H9 (cell line): ENCODE results near the gene GIMAP6. TPM values are rescaled to one million over a fixed set of nuclear protein-coding genes. Genes with fewer than 3 reads are reported as not detected.

Experiments
- DNase-seq: peaks from one replicate; pipeline ENCODE4 v3.0.0-alpha.2; 2017
- H2AFZ ChIP-seq: one replicate; pipeline ENCODE4 v1.6.1; 2013; ENCODE audit warnings: mild to moderate bottlenecking, low read length, control low read depth, moderate library complexity
- H2AK5ac ChIP-seq: 2 replicates; pipeline ENCODE4 v1.6.1; 2013; ENCODE audit warnings: low read length, control low read depth, mixed read lengths; ENCODE audit not compliant: insufficient read length
- H2BK120ac ChIP-seq: one replicate; pipeline ENCODE4 v1.6.1; 2013; ENCODE audit warnings: low read depth, mild to moderate bottlenecking, low read length, control low read depth, inconsistent platforms; ENCODE audit not compliant: poor library complexity, severe bottlenecking
- H2BK12ac ChIP-seq: 2 replicates; pipeline ENCODE4 v1.6.1; 2013; ENCODE audit warnings: low read length, control low read depth, mixed read lengths, low read depth; ENCODE audit not compliant: insufficient read length
- H2BK15ac ChIP-seq: 2 replicates; pipeline ENCODE4 v1.6.1; 2013; ENCODE audit warnings: low read depth, low read length, control low read depth
- H2BK20ac ChIP-seq: one replicate; pipeline ENCODE4 v1.6.1; 2013; ENCODE audit warnings: low read depth, mild to moderate bottlenecking, low read length, control low read depth, inconsistent platforms; ENCODE audit not compliant: poor library complexity, severe bottlenecking
- H2BK5ac ChIP-seq: 2 replicates; pipeline ENCODE4 v1.6.1; 2013; ENCODE audit warnings: low read length, control low read depth, mixed read lengths; ENCODE audit not compliant: insufficient read length
- H3K14ac ChIP-seq: 2 replicates; pipeline ENCODE4 v1.6.1; 2013; ENCODE audit warnings: low read length, control low read depth; ENCODE audit not compliant: insufficient read depth
- H3K18ac ChIP-seq: 2 replicates; pipeline ENCODE4 v1.6.1; 2013; ENCODE audit warnings: low read depth, mild to moderate bottlenecking, mixed read lengths, low read length, control low read depth; ENCODE audit not compliant: insufficient read length
- H3K23ac ChIP-seq: 2 replicates; pipeline ENCODE4 v1.6.1; 2013; ENCODE audit warnings: low read length, control low read depth, mixed read lengths, low read depth; ENCODE audit not compliant: insufficient read length
- H3K23me2 ChIP-seq: 2 replicates; pipeline ENCODE4 v1.6.1; 2013; ENCODE audit warnings: low read depth, mild to moderate bottlenecking, mixed read lengths, low read length, control low read depth; ENCODE audit not compliant: insufficient read length, poor library complexity, severe bottlenecking
- H3K27ac ChIP-seq: 2 replicates; pipeline ENCODE4 v1.5.1; 2013; ENCODE audit warnings: low read length, control low read depth, mixed read lengths, low read depth; ENCODE audit not compliant: insufficient read length
- H3K27me3 ChIP-seq: 2 replicates; pipeline ENCODE4 v1.6.1; 2013; ENCODE audit warnings: low read length, control low read depth, inconsistent platforms; ENCODE audit not compliant: insufficient read depth
- H3K4ac ChIP-seq: 2 replicates; pipeline ENCODE4 v1.6.1; 2013; ENCODE audit warnings: low read depth, mild to moderate bottlenecking, control low read depth, inconsistent platforms, low read length, moderate library complexity
- H3K4me1 ChIP-seq: 2 replicates; pipeline ENCODE4 v1.6.1; 2013; ENCODE audit warnings: low read length, control low read depth, inconsistent platforms; ENCODE audit not compliant: insufficient read depth
- H3K4me2 ChIP-seq: 2 replicates; pipeline ENCODE4 v1.6.1; 2013; ENCODE audit warnings: low read length, control low read depth, mixed read lengths; ENCODE audit not compliant: insufficient read length, insufficient read depth
- H3K56ac ChIP-seq: 2 replicates; pipeline ENCODE4 v1.6.1; 2013; ENCODE audit warnings: low read depth, mild to moderate bottlenecking, mixed read lengths, low read length, control low read depth; ENCODE audit not compliant: insufficient read length
- H3K79me1 ChIP-seq: 2 replicates; pipeline ENCODE4 v1.6.1; 2013; ENCODE audit warnings: low read depth, mild to moderate bottlenecking, moderate library complexity, low read length, control low read depth, inconsistent platforms; ENCODE audit not compliant: insufficient read depth, poor library complexity, severe bottlenecking
- H3K79me2 ChIP-seq: 2 replicates; pipeline ENCODE4 v1.6.1; 2013; ENCODE audit warnings: low read length, control low read depth, inconsistent platforms; ENCODE audit not compliant: insufficient read depth
- H3K9ac ChIP-seq: 2 replicates; pipeline ENCODE4 v1.6.1; 2013; ENCODE audit warnings: low read length, control low read depth, mixed read lengths; ENCODE audit not compliant: insufficient read length; ENCODE audit errors: extremely low read depth
- H3K9me3 ChIP-seq: one replicate; pipeline ENCODE4 v1.6.1; 2013; ENCODE audit warnings: low read depth, low read length, inconsistent platforms; ENCODE audit not compliant: control insufficient read depth
- H3T11ph ChIP-seq: one replicate; pipeline ENCODE4 v1.6.1; 2013; ENCODE audit warnings: mild to moderate bottlenecking, low read length, control low read depth, inconsistent platforms
- H4K20me1 ChIP-seq: one replicate; pipeline ENCODE4 v1.6.1; 2013; ENCODE audit not compliant: control insufficient read depth, insufficient read length, insufficient read depth
- H4K5ac ChIP-seq: 2 replicates; pipeline ENCODE4 v1.6.1; 2013; ENCODE audit warnings: low read depth, mild to moderate bottlenecking, mixed read lengths, low read length, control low read depth; ENCODE audit not compliant: insufficient read length
- H4K8ac ChIP-seq: replicated peaks from 2 replicates; pipeline ENCODE4 v1.6.1; 2013; ENCODE audit warnings: low read length, control low read depth, mixed read lengths, low read depth; ENCODE audit not compliant: insufficient read length
- H4K91ac ChIP-seq: 2 replicates; pipeline ENCODE4 v1.6.1; 2013; ENCODE audit warnings: low read depth, mild to moderate bottlenecking, moderate library complexity, mixed read lengths, low read length, control low read depth; ENCODE audit not compliant: insufficient read length
- H3K27ac Mint-ChIP-seq, 3 experiments: 2 replicates in 2 of 3; 3 replicates in 1 of 3; pipeline ENCODE4 v1.8.0; 2020 to 2021; ENCODE audit warnings: mixed read lengths in 3 of 3, mild to moderate bottlenecking in 1 of 3, moderate library complexity in 1 of 3
- H3K27me3 Mint-ChIP-seq: 2 replicates; pipeline ENCODE4 v1.8.0; 2021; ENCODE audit warnings: low read depth, mild to moderate bottlenecking, moderate library complexity, mixed read lengths
- H3K36me3 Mint-ChIP-seq, 3 experiments: 2 replicates in 2 of 3; 3 replicates in 1 of 3; pipeline ENCODE4 v1.8.0; 2020 to 2021; ENCODE audit warnings: low read depth in 3 of 3, mixed read lengths in 3 of 3; ENCODE audit not compliant: insufficient read depth in 1 of 3
- H3K4me1 Mint-ChIP-seq, 2 experiments: 2 replicates each; pipeline ENCODE4 v1.8.0; 2020; ENCODE audit warnings: mixed read lengths in 2 of 2
- H3K4me3 Mint-ChIP-seq, 2 experiments: 2 replicates in 1 of 2; 3 replicates in 1 of 2; pipeline ENCODE4 v1.8.0; 2020 to 2021; ENCODE audit warnings: mild to moderate bottlenecking in 2 of 2, mixed read lengths in 2 of 2, moderate library complexity in 1 of 2
- H3K9me3 Mint-ChIP-seq, 2 experiments: 2 replicates in 1 of 2; 3 replicates in 1 of 2; pipeline ENCODE4 v1.8.0; 2020; ENCODE audit warnings: mild to moderate bottlenecking in 2 of 2, mixed read lengths in 2 of 2, moderate library complexity in 1 of 2
- CTCF ChIP-seq: fragments of 200-600 bp; sonication (generic); conservative IDR thresholded peaks from 3 replicates; pipeline ENCODE4 v1.8.0; 2021; ENCODE audit warnings: antibody characterized with exemption, mild to moderate bottlenecking
- WGBS: extraction: QIAGEN DNeasy Blood & Tissue Kit; methylation state at CpG from one replicate; pipeline ENCODE4 v1.1.7; 2013; ENCODE audit warnings: missing lambda C conversion rate, low lambda C conversion rate, mixed read lengths; ENCODE audit not compliant: insufficient read length; ENCODE audit errors: extremely low coverage; 5-methylcytosine and 5-hydroxymethylcytosine counted together
- total RNA-seq: library from RNA; stranded (reverse); gene quantifications from 2 replicates; pipeline ENCODE4 v1.2.1, GENCODE V29; 2021

The GIMAP6 gene
- total RNA-seq, 1 experiment from 2014 or later: not detected

GRCh38 chr7:150654692-150655091 is 22.5 kb upstream of the GIMAP6 start:
- no peak overlapping the region for H4K8ac ChIP-seq
- H3T11ph ChIP-seq: no peak overlapping the region
- Mint-ChIP-seq H3K4me3 (no peak overlapping the region), H3K36me3 (peaks cover 0 to 12% (median 0%) of the 10 kb centered on the region in 3 experiments; a peak in 5 of 7 replicates), H3K27me3 (peaks cover 61% of the 10 kb centered on the region), H3K4me1 (peaks cover 11 to 18% of the 10 kb centered on the region in 2 experiments), H3K27ac (no peak overlapping the region), H3K9me3 (peaks cover 17 to 43% of the 10 kb centered on the region in 2 experiments)
- H2AFZ ChIP-seq: no peak overlapping the region
- H2BK5ac ChIP-seq: no peak overlapping the region
- H3K27ac ChIP-seq: no peak overlapping the region
- H3K23me2 ChIP-seq: no peaks in the 10 kb centered on the region
- H3K4ac ChIP-seq: no peak overlapping the region
- H3K79me1 ChIP-seq: no peaks in the 10 kb centered on the region
- H3K23ac ChIP-seq: no peak overlapping the region
- H2BK20ac ChIP-seq: no peak overlapping the region
- H4K5ac ChIP-seq: no peak overlapping the region
- H3K79me2 ChIP-seq: no peaks in the 10 kb centered on the region
- no peak overlapping the region for H3K56ac ChIP-seq
- H2BK120ac ChIP-seq: no peak overlapping the region
- no peak overlapping the region for H2BK12ac ChIP-seq
- no peaks in the 10 kb centered on the region for H3K27me3 ChIP-seq
- H3K14ac ChIP-seq: no peak overlapping the region
- no peak for DNase-seq
- no CpG with 5 or more reads among the region's 2 CpGs for WGBS
- H3K9ac ChIP-seq: no peak overlapping the region
- no peak overlapping the region for H3K4me2 ChIP-seq
- H2AK5ac ChIP-seq: no peak overlapping the region
- no peak overlapping the region for H4K91ac ChIP-seq
- H3K9me3 ChIP-seq: peaks cover 5% of the 10 kb centered on the region
- H3K18ac ChIP-seq: no peak overlapping the region
- no peak for TF ChIP-seq CTCF
- H3K4me1 ChIP-seq: no peaks in the 10 kb centered on the region
- H2BK15ac ChIP-seq: no peak overlapping the region
- H4K20me1 ChIP-seq: no peaks in the 10 kb centered on the region
